GM21390 (cell line): ENCODE measurements around the gene CYCS.
"Not testable (repeated sequence)": the region's sequence is repeated elsewhere in the genome, so short reads cannot be mapped to it uniquely, and the experiment has no call there.

ENCODE experiments used
- ATAC-seq: cut with Tn5 transposase; IDR thresholded peaks from one replicate; pipeline ENCODE4 v1.9.1; 2021; ENCODE audit not compliant: unreplicated experiment

Gene CYCS

DNA sequence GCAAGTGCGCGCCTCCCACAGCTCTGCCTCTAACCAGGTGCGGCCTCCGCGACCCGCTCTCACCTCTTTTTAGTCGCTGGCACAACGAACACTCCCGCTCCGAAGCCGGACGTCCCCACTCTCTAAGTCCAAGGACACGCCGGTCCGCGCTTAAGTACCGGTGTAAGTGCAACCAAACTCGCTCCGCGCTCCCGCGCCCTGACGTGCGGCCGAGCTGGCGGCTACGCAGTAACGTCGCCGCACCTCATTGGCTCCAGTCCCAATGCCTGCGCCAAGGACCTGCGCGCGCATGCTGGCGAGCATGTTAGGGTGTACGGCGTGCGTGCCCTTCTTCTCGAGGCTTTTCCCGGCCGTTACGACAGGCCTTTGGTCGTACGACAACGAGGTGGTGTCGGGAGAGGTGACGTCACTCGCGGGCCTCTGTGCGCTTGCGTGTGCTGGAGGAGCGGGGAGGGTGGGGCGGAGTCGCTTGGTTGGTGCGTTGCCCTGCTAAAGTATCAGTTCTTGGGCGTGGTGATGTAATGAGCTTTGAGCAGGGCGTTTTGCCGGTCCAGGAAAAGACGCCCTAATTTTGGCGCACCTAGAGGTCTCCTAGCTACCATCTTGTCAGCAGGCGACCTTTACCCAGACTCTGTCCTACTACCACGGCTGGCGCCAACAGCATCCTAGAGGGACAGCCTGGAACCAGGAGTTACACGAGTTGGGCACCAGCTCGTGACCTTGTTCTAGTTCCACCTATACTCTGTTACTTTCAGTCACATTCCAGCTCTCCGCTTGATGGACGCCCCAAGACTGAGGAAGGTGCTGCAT lies at the start of gene CYCS:
TSS of gene CYCS (minus strand) at position 124 of the 810 bp plus-strand sequence. CDS start 1,141 bp downstream, outside the sequence.
- ATAC-seq: peak; percentile 94

DNA sequence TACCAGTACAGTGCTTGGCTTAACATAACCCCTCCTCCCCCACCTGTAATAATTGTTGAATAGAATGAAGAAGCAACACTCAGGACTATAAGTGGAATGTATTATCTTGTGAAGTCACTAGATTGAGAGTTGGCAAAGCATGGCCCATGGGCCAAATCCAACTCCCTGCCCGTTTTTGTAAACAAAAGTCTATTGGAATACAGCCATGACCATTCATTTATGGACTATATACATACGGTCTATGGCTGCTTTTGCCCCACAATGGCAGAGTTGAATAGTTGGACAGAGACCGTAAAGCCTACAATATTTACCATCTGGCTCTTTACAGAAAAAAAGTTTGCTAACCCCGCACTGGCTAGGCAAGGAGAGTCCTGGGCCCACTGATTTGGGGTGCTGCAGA lies 48.1 kb upstream of the CYCS start:
- ATAC-seq: no peak

DNA sequence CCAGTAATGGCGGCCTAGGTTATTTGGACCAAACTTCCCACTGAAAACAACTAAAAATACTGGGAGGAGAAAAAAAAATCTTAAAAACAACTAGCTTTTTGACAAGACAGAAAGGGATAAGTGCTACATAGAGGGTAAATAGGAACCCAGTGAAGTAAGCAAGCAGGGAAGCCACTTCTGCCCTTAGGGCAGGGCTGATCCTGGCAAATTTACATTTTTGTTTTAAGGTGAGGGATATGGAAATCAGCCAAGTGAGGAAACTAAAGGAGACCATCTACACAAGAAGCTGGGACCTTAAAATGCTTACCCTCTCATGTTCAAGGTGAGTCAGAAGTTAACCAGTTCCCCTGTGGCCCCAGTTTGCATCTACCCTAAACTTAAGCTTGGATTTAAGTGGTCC lies 46.5 kb upstream of the CYCS start:
- ATAC-seq: no peak

DNA sequence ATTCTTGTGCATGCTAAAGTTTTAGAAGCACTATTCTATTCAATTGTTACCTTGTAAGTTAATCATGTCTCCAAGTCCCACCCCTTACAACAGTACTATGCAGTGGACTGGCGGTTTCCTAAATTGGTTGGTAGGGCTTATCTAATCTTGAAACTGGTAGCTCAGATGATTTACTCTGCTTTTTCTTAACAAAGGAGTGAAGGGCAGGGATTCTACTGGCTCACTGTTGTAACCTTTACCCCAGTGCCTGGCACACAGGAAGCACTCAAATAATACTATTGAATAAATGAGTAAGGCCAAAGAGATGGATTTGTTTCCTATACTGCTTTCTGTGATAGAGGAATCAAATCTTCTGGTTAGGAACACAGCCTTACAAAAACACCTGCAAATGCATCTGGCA lies 46.0 kb upstream of the CYCS start:
- ATAC-seq: no peak

DNA sequence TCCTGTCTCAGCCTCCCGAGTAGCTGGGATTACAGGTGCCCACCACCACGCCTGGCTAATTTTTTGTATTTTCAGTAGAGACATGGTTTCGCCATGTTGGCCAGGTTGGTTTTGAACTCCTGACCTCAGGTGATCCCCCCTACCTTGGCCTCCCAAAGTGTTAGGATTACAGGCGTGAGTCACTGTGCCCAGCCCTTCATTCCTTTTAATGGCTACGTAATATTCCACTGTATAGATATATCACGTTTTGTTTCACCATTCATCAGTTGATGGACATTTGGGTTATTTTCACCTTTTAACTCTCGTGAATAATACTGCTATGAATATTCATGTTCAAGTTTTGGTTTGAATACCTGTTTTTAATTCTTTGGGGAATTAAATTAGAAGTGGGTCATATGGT lies 44.6 kb upstream of the CYCS start:
- no peak for ATAC-seq

DNA sequence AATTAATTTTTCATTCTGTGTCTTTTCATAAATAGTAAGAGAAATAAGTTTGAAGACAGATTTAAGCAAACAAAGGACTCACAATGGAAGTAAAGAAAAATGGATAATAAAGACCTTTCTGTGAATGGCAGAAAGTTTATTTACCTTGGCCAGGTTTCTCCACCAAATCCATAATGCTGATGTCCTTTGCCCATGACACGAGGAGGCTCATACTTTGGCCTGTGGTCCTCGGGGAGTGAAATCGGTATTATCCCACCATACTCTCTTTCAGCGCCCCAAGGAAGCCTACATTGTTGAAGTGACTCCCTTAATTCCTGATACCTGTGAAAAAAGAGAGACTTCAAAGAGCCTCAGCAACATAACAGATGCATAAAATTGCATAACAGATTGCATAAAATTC lies 43.1 kb upstream of the CYCS start:
- ATAC-seq: no peak

DNA sequence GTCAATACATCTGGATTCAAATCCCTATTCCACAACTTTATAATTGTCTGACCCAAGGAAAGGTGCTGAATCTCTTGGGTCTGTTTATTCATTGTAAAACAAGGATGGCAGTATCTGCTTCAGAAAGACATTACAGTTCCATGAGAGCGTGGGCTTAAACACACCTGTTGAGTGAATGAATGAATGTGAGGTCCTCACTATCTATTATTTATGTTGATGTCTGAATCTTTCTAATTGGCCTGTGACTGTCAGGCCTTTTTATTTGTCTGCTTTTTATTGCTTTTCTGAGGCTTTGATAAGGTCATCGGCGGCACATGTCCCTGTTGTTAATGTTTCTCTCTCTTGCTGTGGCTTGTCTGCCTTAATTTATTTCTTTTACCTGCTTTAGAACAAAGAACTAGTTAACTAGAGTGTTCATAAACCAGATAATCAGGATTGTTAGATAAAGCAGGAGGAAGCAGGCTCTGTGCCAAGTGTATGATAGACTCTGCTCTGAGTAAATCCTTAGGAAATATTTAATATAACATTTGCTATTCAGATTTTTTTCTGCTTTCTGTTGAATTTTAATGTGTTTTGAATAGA lies 42.3 kb upstream of the CYCS start:
- no peak for ATAC-seq

DNA sequence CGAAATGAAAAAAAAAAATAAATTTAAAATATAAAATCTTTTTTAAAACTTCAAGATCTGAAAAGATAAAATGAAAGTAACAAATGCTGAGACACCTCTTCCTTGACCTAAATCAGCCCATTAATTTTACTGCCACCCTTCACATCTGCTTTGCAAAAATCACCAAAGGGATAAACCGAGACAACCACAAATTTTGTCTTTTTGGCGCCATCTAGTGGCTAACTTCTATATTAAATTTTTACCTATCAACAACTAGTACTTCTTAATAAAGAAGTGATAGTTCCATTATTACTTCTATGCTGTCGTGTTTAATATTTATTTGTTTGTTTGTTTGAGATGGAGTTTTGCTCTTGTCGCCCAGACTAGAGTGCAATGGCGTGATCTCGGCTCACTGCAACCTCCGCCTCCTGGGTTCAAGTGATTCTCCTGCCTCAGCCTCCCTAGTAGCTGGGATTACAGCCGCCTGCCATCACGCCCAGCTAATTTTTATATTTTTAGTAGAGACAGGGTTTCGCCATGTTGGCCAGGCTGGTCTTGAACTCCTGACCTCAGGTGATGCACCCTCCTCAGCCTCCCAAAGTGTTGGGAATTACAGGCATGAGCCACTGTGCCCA lies 35.0 kb upstream of the CYCS start:
- ATAC-seq: not testable (repeated sequence)

DNA sequence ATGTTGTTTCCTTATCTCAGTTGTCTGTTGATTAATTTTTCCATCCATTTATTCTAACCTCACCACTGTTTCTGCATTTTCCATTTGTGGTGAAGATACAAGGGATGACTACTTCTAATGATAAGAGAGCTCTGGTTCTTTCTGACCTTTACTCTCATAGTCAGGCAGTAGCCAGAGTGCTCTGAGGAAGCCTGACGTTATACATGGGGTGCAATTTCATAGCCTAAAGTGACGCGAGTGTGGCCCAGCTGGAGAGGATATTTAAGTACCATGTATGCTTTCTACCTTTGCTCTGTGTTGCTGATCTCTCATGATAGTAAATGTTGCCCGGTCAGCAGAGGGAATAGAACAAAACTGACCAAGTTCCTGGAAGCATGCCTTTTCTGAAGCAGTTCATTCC lies 33.9 kb upstream of the CYCS start:
- no peak for ATAC-seq

DNA sequence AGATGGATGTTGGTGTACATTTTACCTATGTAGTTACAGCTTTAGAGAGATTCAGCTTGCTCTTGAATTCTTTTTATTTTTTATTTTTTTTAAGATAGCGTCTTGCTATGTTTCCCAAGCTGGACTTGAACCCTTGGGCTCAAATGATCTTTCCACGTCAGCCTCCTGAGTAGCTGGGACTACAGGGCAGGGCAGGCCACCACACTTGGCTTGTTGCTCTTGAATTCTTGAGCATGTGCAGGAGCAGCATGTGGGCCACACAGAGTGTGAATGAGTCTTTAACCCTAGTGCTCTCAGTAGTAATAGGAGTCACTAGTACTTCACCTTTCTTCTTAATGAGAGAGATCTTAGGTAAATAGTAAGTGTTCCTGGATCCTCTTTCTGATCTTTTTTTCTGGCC lies 26.7 kb upstream of the CYCS start:
- ATAC-seq: no peak

DNA sequence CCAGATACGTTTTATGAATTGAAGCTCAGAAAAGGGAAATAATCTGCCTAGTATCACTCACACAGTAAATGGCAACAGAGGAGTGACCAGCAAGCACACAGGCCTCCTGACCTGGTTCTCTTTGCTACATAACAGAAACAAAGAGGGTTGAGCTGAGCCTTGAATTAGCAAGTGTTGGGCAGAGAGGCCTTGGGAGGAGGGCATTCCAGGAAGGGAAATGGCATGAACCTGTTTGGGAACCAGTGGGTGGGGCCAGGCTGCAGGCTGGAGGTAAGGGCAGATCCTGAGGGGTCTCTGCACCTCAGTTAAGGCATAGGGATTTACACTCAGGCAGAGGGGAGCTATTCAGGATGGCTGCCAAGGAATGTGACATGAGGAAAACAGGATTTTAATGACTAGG lies 24.8 kb upstream of the CYCS start:
- no peak for ATAC-seq

DNA sequence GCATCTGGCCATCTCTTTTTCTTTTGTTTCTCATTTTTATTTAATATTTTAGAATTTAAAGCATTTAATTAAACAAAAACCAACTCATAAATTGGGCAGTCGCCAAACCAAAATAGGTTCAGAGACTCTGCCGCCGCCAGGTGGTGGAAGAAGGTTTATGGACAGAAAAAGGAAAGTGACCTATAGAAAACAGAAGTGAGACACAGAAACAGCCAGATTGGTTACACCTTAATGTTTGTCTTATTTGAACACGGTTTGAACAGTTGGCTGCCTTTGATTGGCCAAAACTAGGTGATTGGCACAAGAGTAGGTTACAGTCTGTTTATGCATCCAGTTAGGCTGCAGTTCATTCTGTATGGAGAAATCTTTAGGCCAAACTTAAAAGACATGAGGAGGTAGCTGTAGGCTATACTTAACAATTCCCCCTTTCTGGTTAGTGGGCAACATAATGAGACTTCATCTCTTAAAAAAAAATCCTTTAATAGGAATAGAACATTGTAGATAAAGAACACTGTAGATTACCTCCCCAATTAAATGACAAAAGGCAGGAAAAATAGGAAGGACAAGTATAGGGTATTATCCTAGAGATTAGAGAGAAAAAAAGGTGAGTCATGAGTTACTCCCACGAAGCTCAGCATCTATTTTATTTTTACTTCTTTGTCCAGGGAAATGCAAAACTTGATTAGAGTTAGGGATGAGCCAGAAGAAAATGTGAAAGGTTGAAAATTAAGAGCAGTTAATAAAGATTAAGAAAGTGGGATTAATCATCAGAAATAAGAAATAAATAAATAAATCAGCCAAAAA lies 23.9 kb upstream of the CYCS start:
- ATAC-seq: no peak

DNA sequence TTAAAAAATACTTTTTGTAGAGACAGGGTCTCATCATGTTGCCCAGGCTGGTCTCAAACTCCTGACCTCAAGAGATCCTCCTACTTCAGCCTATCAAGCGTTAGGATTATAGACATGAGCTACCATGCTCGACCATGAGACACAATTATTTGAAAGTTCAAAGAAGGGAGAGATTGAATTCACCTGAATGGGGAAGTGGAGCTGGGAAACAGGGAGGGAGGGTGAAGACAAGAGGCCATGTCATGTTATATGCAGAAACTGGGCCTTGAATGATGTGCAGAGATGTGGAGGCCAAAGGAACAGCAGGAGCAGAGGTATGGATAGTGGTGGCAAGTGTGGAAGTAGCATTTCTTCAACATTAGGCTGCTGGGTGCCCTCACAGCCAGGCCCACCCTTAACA lies 18.7 kb upstream of the CYCS start:
- ATAC-seq: no peak

DNA sequence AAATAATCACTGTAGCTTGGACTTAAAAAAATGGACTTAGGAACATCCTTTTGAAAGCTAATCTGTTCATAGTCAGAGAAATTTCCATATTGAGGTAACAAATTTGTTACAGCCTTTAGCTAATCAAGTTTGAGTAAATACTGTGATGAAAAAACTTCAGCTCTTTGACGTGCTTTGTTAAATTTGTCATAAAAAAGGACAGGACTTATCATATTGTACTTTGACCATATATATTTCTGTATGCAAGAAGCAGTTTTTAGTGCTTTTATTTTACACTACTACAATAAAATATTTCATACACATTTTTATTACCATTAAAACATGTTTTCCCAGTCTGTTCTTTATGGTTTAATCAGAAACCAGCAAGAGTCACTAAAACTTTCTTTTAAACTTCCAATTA lies 14.5 kb upstream of the CYCS start:
- no peak for ATAC-seq

DNA sequence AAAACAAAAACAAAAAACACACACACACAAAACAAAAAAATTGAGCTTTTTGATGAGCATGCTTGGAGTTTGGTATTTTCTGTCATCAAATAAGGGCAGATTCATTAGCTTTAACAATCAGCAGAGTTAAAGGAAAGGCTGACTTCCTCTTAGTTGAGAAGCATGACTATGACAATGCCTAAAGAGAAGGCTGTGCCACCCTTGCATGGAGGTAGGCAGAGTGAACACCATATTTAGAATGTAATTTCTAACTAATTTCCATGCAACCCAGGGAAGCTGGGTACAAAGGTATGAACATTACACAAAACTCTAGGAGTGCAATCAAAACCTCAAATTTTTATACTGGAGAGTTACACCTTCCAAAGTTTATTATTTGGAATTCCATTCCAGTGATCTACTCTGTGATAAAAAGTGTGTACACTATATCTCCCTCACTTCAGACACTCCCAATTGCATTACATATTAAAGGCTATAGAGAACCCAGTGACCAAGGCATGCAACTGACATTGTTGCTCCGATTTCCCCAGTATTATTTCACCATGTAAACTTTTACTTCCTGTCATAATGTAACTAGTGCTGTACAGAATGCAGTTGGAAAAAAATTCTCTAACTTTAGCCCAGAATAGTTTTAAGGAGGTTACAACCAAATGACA lies 9.4 kb upstream of the CYCS start:
- ATAC-seq: no peak

DNA sequence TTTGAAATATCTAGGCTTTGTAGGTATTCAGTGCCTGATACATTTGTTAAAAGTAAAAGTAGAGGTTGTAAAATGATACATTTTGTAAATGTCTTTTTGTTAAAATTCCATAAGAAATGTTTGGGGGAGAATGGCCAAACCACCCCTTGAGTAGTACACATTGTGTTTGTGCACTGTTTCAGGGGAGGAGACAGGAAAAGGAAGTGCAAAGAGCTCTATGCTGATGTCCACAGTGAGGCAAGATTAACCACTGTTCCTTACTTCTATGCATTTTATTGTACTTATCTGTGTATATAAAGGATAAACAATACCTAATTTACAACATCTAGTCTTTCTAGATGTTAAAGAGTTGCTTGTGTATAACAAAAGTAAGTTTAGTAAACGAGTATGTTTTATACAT lies 7.4 kb upstream of the CYCS start:
- ATAC-seq: no peak

DNA sequence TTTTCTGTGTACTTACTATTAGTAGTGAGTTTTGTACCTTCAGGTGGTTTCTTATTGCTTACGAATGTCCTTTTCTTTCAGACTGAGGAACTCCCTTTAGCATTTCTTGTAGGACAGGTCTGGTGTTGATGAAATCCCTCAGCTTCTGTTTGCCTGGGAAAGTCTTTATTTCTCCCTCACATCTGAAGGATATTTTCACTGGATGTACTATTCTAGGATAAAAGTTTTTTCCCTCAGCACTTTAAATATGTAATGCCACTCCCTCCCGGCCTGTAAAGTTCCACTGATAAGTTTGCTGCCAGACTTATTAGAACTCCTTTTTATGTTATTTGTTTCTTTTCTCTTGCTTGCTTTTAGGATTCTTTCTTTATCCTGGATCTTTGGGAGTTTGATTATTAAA lies 1.7 kb upstream of the CYCS start:
- ATAC-seq: no peak

DNA sequence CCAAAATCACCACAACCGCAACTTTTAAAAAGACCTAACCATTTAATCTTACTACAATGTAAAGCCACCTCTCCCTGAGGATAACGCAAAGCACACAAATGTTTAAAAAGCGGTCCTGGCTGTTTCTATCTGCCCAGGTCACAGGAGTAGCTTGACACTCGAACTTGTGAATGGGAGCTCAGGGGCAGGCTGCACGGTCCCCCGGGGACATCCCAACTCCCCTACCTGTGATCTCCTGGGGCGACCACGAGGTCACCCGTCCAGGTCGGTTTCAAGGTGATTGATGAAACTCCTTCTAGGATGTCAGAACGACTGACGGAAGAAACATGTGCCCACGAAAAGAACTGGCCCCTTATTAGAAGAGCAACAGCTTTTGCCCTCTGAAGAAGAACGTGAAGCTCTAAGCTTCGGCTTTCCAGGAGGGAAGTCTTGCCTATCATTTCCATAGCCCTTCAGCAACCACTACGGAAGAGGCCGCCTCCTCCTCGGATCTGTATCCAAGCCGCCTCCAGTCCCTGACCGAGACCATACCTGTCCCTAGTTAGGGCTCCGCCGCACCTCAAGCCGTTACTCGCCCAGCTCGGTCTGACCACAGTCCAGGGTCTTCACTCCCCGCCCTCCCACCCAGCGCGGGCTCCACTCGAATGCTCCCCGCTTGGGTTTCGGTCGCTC lies 459 bp downstream of the CYCS start:
- ATAC-seq: peak; percentile 8

DNA sequence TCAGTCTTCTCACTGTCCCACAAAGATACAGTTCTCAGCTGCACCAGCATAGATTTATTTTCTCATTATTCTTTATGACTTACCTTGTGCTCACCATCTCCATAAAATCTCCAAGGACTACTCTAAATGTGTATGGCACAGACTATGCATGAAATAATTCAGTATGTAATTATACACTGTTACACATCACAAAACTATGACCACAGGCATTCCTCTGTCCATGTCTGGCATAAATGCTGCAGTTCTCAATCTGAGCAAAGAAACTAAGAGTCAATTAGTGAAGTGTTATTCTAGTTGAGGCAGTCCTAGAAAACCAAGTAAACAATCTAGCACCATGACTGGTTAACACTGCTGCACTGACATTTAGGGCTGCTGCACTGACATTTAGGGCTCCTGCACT lies 2.7 kb downstream of the CYCS start:
- ATAC-seq: no peak

DNA sequence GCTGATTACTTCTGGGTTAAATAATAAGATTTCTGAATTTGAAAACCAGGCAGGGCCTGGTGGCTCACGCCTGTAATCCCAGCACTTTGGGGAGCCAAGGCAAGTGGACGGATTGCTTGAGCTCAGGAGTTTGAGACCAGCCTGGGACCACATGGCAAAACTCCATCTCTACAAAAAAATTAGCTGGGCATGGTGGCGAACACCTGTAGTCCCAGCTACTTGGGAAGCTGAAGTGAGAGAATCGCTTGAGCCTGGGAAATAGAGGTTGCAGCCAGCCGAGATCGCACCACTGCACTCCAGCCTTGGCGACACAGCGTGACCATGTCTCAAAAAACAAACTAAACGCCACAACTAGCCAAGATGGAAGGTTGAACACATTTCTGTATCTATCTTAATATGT lies 3.5 kb downstream of the CYCS start:
- ATAC-seq: no peak

DNA sequence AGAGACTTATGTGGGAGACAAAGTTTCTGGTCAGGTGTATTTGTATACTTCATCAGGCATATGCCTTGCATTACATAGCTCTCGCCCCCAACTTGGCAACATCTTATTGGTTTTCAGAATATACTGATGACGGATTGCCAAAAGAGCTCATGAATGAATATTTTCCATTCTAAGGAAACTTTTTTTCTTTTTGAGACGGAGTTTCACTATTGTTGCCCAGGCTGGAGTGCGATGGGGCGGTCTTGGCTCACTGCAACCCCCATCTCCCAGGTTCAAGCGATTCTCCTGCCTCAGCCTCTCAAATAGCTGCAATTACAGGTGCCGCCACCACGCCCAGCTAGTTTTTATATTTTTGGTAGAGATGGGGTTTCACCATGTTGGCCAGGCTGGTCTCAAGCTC lies 6.0 kb downstream of the CYCS start:
- ATAC-seq: no peak
